HepG2 (cell line): ENCODE results near the gene SLCO3A1. TPM values are rescaled to one million over a fixed set of nuclear protein-coding genes. Genes with fewer than 3 reads are reported as not detected.

Source experiments
- ATAC-seq: fragments of 200-7000 bp; cut with Tn5 transposase; 3 replicates; pipeline ENCODE4 v1.9.1; 2020; ENCODE audit warnings: mild to moderate bottlenecking, moderate library complexity
- BruUV-seq: library from RNA; stranded (reverse); fragments of 400-500 nt; replicated peaks from 2 replicates; lab custom pipeline; 2021; lab: Mats Ljungman, UMichigan
- CTCF ChIA-PET: fragments of 300-600 bp; formaldehyde crosslinking; extraction: SDS; loops from one replicate; lab custom pipeline; 2021; ENCODE audit warnings: low total read pairs, inconsistent platforms, low intra/inter-chr PET ratio; lab: Yijun Ruan, JAX
- POLR2A ChIA-PET: fragments of 350-600 bp; sonication (Branson Sonifier 250); formaldehyde crosslinking; loops from one replicate; lab custom pipeline; 2020; ENCODE audit warnings: antibody characterized with exemption, inconsistent platforms; lab: Yijun Ruan, JAX
- DNase-seq: peaks from one replicate; pipeline ENCODE4 v3.0.0-alpha.2; 2015; ENCODE audit warnings: low spot score
- FAIRE-seq: peaks from 3 replicates; lab custom pipeline; 2011; peaks lifted over from hg19 to GRCh38; lab: Jason Lieb, UNC
- H2AFZ ChIP-seq: one replicate; pipeline ENCODE4 v1.6.1; 2011; ENCODE audit warnings: low read length, inconsistent platforms
- H3K27ac ChIP-seq: fragments of 300-600 bp; 3 replicates; pipeline ENCODE4 v1.8.0; 2011; ENCODE audit warnings: mixed run types, mild to moderate bottlenecking, mixed read lengths, low read length, inconsistent platforms; ENCODE audit not compliant: insufficient read depth; ENCODE audit errors: extremely low read length
- H3K27me3 ChIP-seq, 2 experiments: fragments of 200-600 bp in 1 of 2; 2 replicates in 1 of 2; 3 replicates in 1 of 2; pipeline versions ENCODE4 v1.6.0 to v1.8.0; 2011; ENCODE audit warnings: low read length in 2 of 2, mild to moderate bottlenecking in 2 of 2, moderate library complexity in 2 of 2, inconsistent platforms in 1 of 2; ENCODE audit not compliant: insufficient read depth in 2 of 2, control insufficient read depth in 1 of 2
- H3K36me3 ChIP-seq, 2 experiments: fragments of 200-600 bp in 1 of 2; replicated peaks in 1 of 2; 2 replicates in 1 of 2; 3 replicates in 1 of 2; pipeline versions ENCODE4 v1.5.1 to v1.8.0; 2011; ENCODE audit warnings: low read length in 2 of 2, inconsistent platforms in 1 of 2; ENCODE audit not compliant: insufficient read depth in 2 of 2, control insufficient read depth in 1 of 2
- H3K4me1 ChIP-seq: 2 replicates; pipeline ENCODE4 v1.5.1; 2012; ENCODE audit warnings: low read length, inconsistent platforms; ENCODE audit not compliant: insufficient read depth
- H3K4me2 ChIP-seq: 2 replicates; pipeline ENCODE4 v1.6.0; 2011; ENCODE audit warnings: low read depth, low read length, inconsistent platforms
- H3K4me3 ChIP-seq, 3 experiments: fragments of 200-600 bp in 1 of 3; sonication (generic), shearing (Covaris generic) in 1 of 3; replicated peaks in 1 of 3; 2 replicates each; pipeline ENCODE4 v1.5.1; 2011 to 2016; ENCODE audit warnings: low read length in 3 of 3, inconsistent platforms in 2 of 3, low read depth in 2 of 3, mild to moderate bottlenecking in 2 of 3, control low read depth in 1 of 3, mixed read lengths in 1 of 3; ENCODE audit not compliant: insufficient read depth in 1 of 3
- H3K79me2 ChIP-seq: one replicate; pipeline ENCODE4 v1.6.1; 2011; ENCODE audit warnings: low read length, inconsistent platforms; ENCODE audit not compliant: insufficient read depth
- H3K9ac ChIP-seq: 2 replicates; pipeline ENCODE4 v1.6.0; 2011; ENCODE audit warnings: mild to moderate bottlenecking, low read depth, low read length, inconsistent platforms; ENCODE audit not compliant: insufficient read depth
- H3K9me3 ChIP-seq: 2 replicates; pipeline ENCODE4 v1.5.1; 2012; ENCODE audit warnings: mild to moderate bottlenecking, low read length
- H4K20me1 ChIP-seq: 2 replicates; pipeline ENCODE4 v1.6.0; 2011; ENCODE audit warnings: inconsistent platforms, mild to moderate bottlenecking, low read length, moderate library complexity; ENCODE audit not compliant: insufficient read depth
- KDM5A ChIP-seq: fragments of 200-600 bp; sonication (generic); IDR thresholded peaks from 2 replicates; pipeline ENCODE4 v1.7.0; 2018; ENCODE audit warnings: antibody characterized with exemption, mild to moderate bottlenecking, low read length, borderline replicate concordance
- NFKB2 ChIP-seq: sonication (generic); formaldehyde crosslinking; IDR thresholded peaks from 2 replicates; pipeline ENCODE4 v1.4.0; 2020; ENCODE audit warnings: missing genetic modification reagents, borderline replicate concordance
- RAD51 ChIP-seq: fragments of 450-650 bp; IDR thresholded peaks from 2 replicates; pipeline ENCODE4 v1.6.1; 2016; ENCODE audit warnings: borderline replicate concordance
- RBM39 ChIP-seq: fragments of 200-400 bp; formaldehyde crosslinking; IDR thresholded peaks from one replicate; pipeline ENCODE4 v1.6.1; 2018; ENCODE audit warnings: antibody characterized with exemption, mild to moderate bottlenecking, low read depth, low read length; ENCODE audit not compliant: poor library complexity, severe bottlenecking
- RCOR2 ChIP-seq: IDR thresholded peaks from 2 replicates; pipeline ENCODE4 v1.6.1; 2016; ENCODE audit warnings: missing biosample characterization, missing genetic modification reagents
- SMARCC2 ChIP-seq: fragments of 450-650 bp; IDR thresholded peaks from 2 replicates; pipeline ENCODE4 v1.6.1; 2017; ENCODE audit warnings: antibody characterized with exemption, mild to moderate bottlenecking
- TSC22D2 ChIP-seq: sonication (generic); formaldehyde crosslinking; IDR thresholded peaks from 2 replicates; pipeline ENCODE4 v1.5.1; 2020; ENCODE audit warnings: missing genetic modification reagents, mild to moderate bottlenecking, borderline replicate concordance
- XRCC5 ChIP-seq: fragments of 200-400 bp; formaldehyde crosslinking; optimal IDR thresholded peaks from 2 replicates; pipeline ENCODE3; 2017; ENCODE audit warnings: mild to moderate bottlenecking, low read length
- ZFP41 ChIP-seq: sonication (generic); formaldehyde crosslinking; IDR thresholded peaks from 2 replicates; pipeline ENCODE4 v1.4.0; 2020; ENCODE audit warnings: mild to moderate bottlenecking, missing genetic modification reagents, borderline replicate concordance
- ZNF12 ChIP-seq: sonication (generic); formaldehyde crosslinking; IDR thresholded peaks from 2 replicates; pipeline ENCODE4 v1.5.0; 2020; ENCODE audit warnings: missing genetic modification reagents
- ZNF230 ChIP-seq: sonication (generic); formaldehyde crosslinking; IDR thresholded peaks from 2 replicates; pipeline ENCODE4 v1.4.0; 2020; ENCODE audit warnings: mild to moderate bottlenecking, missing genetic modification reagents
- ZNF383 ChIP-seq: sonication (generic); formaldehyde crosslinking; IDR thresholded peaks from 2 replicates; pipeline ENCODE4 v1.4.0; 2020; ENCODE audit warnings: missing genetic modification reagents, mild to moderate bottlenecking, borderline replicate concordance
- ZNF557 ChIP-seq: sonication (generic); formaldehyde crosslinking; IDR thresholded peaks from 2 replicates; pipeline ENCODE4 v1.4.0; 2020; ENCODE audit warnings: missing genetic modification reagents
- ZNF720 ChIP-seq: sonication (generic); formaldehyde crosslinking; IDR thresholded peaks from 2 replicates; pipeline ENCODE4 v1.4.0; 2020; ENCODE audit warnings: missing genetic modification reagents
- ZNF773 ChIP-seq: sonication (generic); formaldehyde crosslinking; IDR thresholded peaks from 2 replicates; pipeline ENCODE4 v1.4.0; 2020; ENCODE audit warnings: missing genetic modification reagents, borderline replicate concordance
- WGBS: methylation state at CpG from one replicate; pipeline ENCODE4 v1.1.6; 2017; ENCODE audit warnings: low lambda C conversion rate; 5-methylcytosine and 5-hydroxymethylcytosine counted together
- in situ Hi-C: cut with HindIII; loops from 2 replicates; pipeline ENCODE4 v1.10.0; 2017; ENCODE audit warnings: low pct_unique_long_range_greater_than_20kb; ENCODE audit not compliant: extremely low pct_ligation_motif_present
- intact Hi-C: fragments of 100-400 bp; cut with micrococcal nuclease; formaldehyde crosslinking; loops from one replicate; pipeline ENCODE4 v1.10.0; 2022; ENCODE audit not compliant: unreplicated experiment
- polyA plus RNA-seq, 8 experiments: library from polyadenylated mRNA; depleted of rRNA in 3 of 8; stranded (reverse) in 7 of 8; unstranded in 1 of 8; fragments of >200 nt; fragmentation: Illumina TruSeq in 4 of 8; extraction: Trizol in 4 of 8; gene quantifications; 2 replicates each; pipeline versions ENCODE4 v1.2.1 to v1.2.3, GENCODE V29; 2011 to 2016; ENCODE audit warnings: low read depth in 4 of 8, missing spikeins in 1 of 8, mixed read lengths in 1 of 8; ENCODE audit not compliant: insufficient read depth in 1 of 8
- total RNA-seq, 5 experiments: library from RNA; depleted of rRNA; stranded (reverse); fragments of >200 nt; fragmentation: Illumina TruSeq; extraction: Trizol; gene quantifications; 2 replicates each; pipeline ENCODE4 v1.2.3, GENCODE V29; 2016; ENCODE audit warnings: low read depth in 1 of 5
- TF ChIP-seq, protein P1 (sequence below): sonication (generic); formaldehyde crosslinking; IDR thresholded peaks from 2 replicates; pipeline ENCODE4 v1.5.1; 2020; ENCODE audit warnings: mild to moderate bottlenecking, missing genetic modification reagents
- TF ChIP-seq, protein P2 (sequence below): sonication (generic); formaldehyde crosslinking; IDR thresholded peaks from 2 replicates; pipeline ENCODE4 v1.5.0; 2020; ENCODE audit warnings: mild to moderate bottlenecking, low read depth, missing genetic modification reagents, borderline replicate concordance

Gene SLCO3A1
- total and polyA plus RNA-seq, 2 of the 13 experiments (the other 11 are each of a cell fraction or from before 2014, with no cell fraction given), result 0.02 TPM; not detected in 1

DNA sequence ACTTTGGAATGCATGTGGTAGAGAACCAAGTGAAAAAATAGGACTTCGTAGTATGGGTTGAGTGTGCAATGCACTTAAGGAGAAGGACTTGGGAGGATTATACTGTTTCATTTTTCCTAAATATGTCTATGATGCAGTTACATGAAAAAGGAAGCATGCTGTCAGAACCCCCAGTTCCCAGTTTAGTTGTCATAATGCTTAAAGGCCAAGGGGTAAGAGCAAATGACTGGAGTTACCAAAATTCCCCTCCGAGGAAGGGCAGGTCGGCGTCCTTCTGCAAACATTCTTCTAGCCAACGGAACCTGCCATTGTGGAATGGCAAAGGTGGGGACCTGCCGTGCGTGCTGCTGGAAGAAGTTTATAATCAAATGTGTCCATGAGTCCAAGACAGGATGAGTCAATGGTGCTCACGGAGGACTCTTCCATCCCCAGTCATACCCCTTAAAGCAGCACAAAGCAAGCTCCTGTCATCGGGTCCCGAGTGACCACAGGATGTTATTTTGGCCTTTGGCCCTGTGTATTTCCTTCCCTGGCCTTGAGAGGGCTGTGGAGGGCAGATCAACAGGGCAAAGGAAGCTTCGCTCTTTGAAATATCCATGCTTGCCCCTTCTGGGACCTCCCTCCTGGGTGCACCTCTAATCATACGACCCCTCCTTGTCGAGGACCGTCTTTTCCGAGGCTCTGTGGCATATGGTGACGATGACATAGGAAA lies 93.2 kb downstream of the SLCO3A1 start:
- DNase-seq, result no peak
- ChIA-PET CTCF (no interaction called here), POLR2A (no interaction called here)
- Histone ChIP-seq H3K36me3 (no peaks in the 10 kb centered on the region), H2AFZ (no peak overlapping the region), H3K9me3 (no peaks in the 10 kb centered on the region), H3K27ac (no peak overlapping the region), H3K79me2 (no peaks in the 10 kb centered on the region), H3K9ac (no peak overlapping the region), H3K27me3 (peaks cover 0 to 20% of the 10 kb centered on the region in 2 experiments; a peak in 2 of 5 replicates), H3K4me3 (no peak overlapping the region), H3K4me2 (no peak overlapping the region), H3K4me1 (no peaks in the 10 kb centered on the region), H4K20me1 (no peaks in the 10 kb centered on the region)
- no TSS peak for BruUV-seq
- intact Hi-C loops, result no loop called here
- no peak for FAIRE-seq
- 11% methylated on average over 13 of the region's 16 CpGs for WGBS
- peak; percentile 60 for ATAC-seq
- TF ChIP-seq, protein P1, sequence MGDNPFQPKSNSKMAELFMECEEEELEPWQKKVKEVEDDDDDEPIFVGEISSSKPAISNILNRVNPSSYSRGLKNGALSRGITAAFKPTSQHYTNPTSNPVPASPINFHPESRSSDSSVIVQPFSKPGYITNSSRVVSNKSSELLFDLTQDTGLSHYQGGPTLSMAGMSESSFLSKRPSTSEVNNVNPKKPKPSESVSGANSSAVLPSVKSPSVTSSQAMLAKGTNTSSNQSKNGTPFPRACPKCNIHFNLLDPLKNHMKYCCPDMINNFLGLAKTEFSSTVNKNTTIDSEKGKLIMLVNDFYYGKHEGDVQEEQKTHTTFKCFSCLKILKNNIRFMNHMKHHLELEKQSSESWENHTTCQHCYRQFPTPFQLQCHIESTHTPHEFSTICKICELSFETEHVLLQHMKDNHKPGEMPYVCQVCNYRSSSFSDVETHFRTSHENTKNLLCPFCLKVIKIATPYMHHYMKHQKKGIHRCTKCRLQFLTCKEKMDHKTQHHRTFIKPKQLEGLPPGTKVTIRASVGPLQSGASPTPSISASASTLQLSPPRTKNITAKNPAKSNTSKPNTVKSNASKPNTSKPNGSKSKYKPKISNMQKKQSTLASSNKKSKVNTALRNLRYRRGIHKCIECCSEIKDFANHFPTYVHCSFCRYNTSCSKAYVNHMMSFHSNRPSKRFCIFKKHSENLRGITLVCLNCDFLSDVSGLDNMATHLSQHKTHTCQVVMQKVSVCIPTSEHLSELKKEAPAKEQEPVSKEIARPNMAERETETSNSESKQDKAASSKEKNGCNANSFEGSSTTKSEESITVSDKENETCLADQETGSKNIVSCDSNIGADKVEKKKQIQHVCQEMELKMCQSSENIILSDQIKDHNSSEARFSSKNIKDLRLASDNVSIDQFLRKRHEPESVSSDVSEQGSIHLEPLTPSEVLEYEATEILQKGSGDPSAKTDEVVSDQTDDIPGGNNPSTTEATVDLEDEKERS (CRISPR knock-in tag), result no peak
- TF ChIP-seq ZNF720 (CRISPR knock-in tag) (no peak), TSC22D2 (CRISPR knock-in tag) (no peak), KDM5A (no peak), ZNF383 (CRISPR knock-in tag) (no peak), ZNF557 (no peak), RAD51 (no peak), SMARCC2 (no peak), NFKB2 (CRISPR knock-in tag) (no peak), RCOR2 (CRISPR knock-in tag) (no peak), RBM39 (no peak), ZNF12 (CRISPR knock-in tag) (no peak), ZFP41 (CRISPR knock-in tag) (no peak), XRCC5 (no peak), ZNF773 (CRISPR knock-in tag) (no peak), ZNF230 (CRISPR knock-in tag) (no peak)
- TF ChIP-seq, protein P2, sequence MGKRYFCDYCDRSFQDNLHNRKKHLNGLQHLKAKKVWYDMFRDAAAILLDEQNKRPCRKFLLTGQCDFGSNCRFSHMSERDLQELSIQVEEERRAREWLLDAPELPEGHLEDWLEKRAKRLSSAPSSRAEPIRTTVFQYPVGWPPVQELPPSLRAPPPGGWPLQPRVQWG (CRISPR knock-in tag), result no peak
- in situ Hi-C loops, result no loop called here
